ENCODE measurements around the gene PNPLA3.

DNA sequence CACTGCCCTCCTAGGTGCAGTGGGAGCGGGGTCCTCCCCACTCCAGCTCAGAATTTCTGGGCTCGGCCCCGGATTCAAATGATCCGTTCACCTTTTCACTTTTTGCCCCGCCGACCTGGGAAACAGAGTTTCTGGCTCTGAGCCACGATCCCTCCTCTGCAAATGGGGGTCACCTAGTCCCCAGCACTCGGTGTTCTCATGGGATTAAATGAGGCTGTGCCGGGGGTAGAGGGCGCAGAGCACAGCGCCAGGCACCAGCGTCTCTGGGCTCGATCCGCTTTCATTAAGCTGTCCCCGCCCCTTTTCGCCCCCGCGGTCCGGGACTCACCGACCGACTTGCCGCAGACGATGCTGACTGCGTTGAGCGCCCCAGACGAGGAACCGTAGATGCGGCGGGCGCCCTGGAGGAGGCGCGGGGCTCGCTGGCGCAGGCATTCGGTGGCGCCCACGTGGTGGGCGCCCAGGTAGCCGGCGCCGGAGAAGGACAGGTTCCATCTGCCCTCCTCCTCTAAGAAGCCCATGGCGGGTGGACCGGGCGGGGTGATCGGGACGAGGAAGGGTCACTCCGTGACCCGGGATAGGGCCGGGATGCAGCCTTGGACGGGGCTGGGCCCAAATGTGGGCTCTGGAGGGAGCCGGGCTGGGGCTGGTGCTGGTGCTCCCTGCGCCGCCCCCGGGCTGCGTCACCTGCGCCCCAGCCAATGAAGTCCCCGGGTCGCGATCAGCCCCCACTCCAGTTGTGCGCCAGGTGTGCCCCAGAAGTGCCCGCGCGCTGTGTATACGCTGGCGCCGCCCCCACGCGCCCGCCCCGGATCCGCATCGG is 32.0 kb upstream of the PNPLA3 start, which contains the start of gene PNPLA5:
- TF ChIP-seq, protein P1, sequence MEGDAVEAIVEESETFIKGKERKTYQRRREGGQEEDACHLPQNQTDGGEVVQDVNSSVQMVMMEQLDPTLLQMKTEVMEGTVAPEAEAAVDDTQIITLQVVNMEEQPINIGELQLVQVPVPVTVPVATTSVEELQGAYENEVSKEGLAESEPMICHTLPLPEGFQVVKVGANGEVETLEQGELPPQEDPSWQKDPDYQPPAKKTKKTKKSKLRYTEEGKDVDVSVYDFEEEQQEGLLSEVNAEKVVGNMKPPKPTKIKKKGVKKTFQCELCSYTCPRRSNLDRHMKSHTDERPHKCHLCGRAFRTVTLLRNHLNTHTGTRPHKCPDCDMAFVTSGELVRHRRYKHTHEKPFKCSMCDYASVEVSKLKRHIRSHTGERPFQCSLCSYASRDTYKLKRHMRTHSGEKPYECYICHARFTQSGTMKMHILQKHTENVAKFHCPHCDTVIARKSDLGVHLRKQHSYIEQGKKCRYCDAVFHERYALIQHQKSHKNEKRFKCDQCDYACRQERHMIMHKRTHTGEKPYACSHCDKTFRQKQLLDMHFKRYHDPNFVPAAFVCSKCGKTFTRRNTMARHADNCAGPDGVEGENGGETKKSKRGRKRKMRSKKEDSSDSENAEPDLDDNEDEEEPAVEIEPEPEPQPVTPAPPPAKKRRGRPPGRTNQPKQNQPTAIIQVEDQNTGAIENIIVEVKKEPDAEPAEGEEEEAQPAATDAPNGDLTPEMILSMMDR (IDR thresholded peaks at IDR 0.05; ENCODE audit: insufficient read depth, low read length): no peak
- TF ChIP-seq POLR2AphosphoS5 (IDR thresholded peaks at IDR 0.05; ENCODE audit: low read depth): no peak
- no peak for TF ChIP-seq REST (IDR thresholded peaks at IDR 0.05; ENCODE audit: insufficient replicate concordance, low read depth)
- TF ChIP-seq GABPA (IDR thresholded peaks at IDR 0.05; ENCODE audit: low read depth): no peak
